Dermis lymphatic vessel endothelial cell (primary cell): Measurements from ENCODE around the gene SWSAP1. TPM values are rescaled to one million over a fixed set of nuclear protein-coding genes. Genes with fewer than 3 reads are reported as not detected.

Experiments
- total RNA-seq: library from RNA; depleted of rRNA; stranded (reverse); fragments of >200 nt; gene quantifications from 2 replicates; pipeline ENCODE4 v1.2.1, GENCODE V29; 2014

SWSAP1 gene
- 0.77 and 1.1 TPM in 2 replicates for total RNA-seq

GRCh38 chr19:11374433-11375142 lies at the start of gene SWSAP1:
SWSAP1 (plus strand) TSS chr19:11374666; CDS start chr19:11374681, 15 bp downstream.

GRCh38 chr19:11339254-11340098 lies 35.0 kb upstream of the SWSAP1 start, which contains the start of gene RAB3D:
RAB3D (minus strand) TSS chr19:11339657; CDS start chr19:11337399, 2,258 bp downstream.

DNA sequence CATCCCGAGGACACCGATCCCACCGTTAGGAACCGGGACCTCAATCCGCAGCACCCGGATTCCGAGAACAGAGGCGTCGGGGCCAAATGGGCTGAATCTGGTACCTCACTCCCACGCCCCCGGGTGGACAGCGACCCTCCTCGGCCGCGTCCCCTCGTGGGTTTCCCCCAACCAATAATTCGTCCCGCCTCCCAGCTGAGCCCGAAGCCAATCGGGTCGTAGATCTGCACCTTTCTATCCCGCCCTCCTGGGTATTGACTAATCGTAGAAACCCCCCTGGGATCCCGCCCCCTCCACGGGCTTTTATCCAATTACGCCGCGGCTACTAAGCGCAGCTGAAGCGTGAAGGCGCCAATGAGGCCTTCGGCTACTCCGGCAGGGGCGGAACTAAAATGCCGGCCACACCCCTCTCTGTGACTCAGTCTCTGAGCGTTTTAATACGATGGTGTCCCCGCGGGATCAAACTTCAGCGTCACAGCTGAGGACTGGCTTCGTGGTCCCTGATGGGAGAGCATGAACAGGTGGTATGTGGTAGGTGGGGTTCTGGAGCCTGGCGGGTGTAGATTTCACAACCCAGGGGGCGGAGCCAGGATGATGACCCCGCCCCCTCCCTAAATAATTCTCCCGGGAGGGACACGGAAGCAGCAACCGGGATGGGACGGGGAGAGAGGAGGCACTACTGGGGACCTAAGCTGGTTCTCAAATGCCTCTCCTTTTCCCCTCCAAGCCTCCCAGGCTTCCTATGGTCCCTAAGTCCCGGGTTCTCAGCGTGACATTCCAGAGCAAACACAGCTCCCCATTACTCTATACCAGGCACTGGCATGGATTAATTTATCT lies 28.1 kb upstream of the SWSAP1 start, which contains the start of the genes CCDC159 and TMEM205:
TSS of gene CCDC159 (plus strand) at position 416 of the 837 bp plus-strand sequence. CDS start at position 504, 88 bp downstream.
TSS of gene TMEM205 (minus strand) at position 165 of the 837 bp plus-strand sequence. CDS start 649 bp downstream, outside the sequence.

DNA sequence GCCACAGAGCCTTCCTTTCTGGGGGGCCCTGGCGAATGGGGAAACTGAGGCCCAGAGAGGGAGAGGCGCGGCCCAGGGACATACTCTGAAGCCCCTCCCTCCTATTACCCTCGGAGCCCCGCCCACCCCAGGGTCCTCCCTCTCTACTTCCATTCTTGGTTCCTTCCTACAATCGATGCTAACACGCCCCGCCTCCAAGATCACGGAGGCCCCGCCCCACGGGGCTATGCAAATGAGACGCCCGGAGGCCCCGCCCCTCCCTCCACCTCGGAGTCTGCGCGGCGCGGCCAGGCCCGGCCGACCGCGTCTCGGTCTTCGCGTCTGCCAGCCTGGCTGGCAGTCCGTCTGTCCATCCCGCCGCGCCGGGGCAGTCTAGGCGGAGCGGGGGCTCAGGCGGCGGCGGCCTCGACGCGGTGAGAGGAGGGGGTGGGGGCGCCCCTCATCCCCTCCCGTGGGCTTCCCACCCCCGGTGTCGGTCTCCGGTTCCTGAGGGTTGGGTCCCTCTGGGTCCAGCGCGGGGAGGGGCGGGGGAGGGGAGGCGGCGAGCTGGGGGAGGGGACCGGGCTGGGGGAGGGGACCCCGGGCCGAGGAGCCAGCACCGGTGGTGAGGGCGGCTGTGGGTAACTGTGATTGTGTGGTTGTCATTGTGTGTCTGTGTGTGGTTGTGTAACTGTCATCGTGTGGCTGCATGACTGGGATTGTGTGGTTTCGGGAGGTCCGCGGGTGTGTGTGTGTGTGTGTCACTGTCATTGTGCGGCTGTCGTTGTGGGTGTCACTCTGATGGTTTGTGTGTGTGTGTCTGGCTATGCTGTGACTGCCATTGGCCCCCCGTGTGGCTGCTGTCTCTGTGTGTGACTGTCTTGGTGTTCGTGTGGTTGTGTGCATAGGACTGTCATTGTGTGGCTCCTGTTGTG lies 19.0 kb upstream of the SWSAP1 start, which contains the start of gene PLPPR2:
TSS of gene PLPPR2 (plus strand) at position 273 of the 914 bp plus-strand sequence. CDS start 2,242 bp downstream, outside the sequence.

GRCh38 chr19:11418549-11419506 lies 44.4 kb downstream of the SWSAP1 start, which contains the start of gene RGL3:
RGL3 (minus strand) TSS chr19:11419314; CDS start chr19:11419278, 36 bp downstream.

Other genes starting within 250 kb of the SWSAP1 start
- 13.7 and 14.2 TPM in 2 replicates for gene SPC24, start 218.9 kb upstream of the SWSAP1 start, total RNA-seq
- gene KANK2, start 177.1 kb upstream of the SWSAP1 start, total RNA-seq: 95.8 and 115 TPM in 2 replicates
- not detected in 2 replicates for gene ANGPTL8, start 135.0 kb upstream of the SWSAP1 start, total RNA-seq
- 53.0 and 54.7 TPM in 2 replicates for gene DOCK6, start 112.1 kb upstream of the SWSAP1 start, total RNA-seq
- gene TSPAN16, start 78.5 kb upstream of the SWSAP1 start, total RNA-seq: not detected in 2 replicates
- gene RAB3D, start 35.0 kb upstream of the SWSAP1 start, total RNA-seq: 32.9 and 38.7 TPM in 2 replicates
- 83.6 and 104 TPM in 2 replicates for gene TMEM205, start 28.4 kb upstream of the SWSAP1 start, total RNA-seq
- 5.4 and 6.1 TPM in 2 replicates for gene CCDC159, start 28.1 kb upstream of the SWSAP1 start, total RNA-seq
- 4.9 and 7.3 TPM in 2 replicates for gene PLPPR2, start 19.2 kb upstream of the SWSAP1 start, total RNA-seq
- 3.1 and 5.9 TPM in 2 replicates for gene EPOR, start 9.6 kb downstream of the SWSAP1 start, total RNA-seq
- gene RGL3, start 44.6 kb downstream of the SWSAP1 start, total RNA-seq: 0.87 and 1.6 TPM in 2 replicates
- gene ODAD3, start 60.5 kb downstream of the SWSAP1 start, total RNA-seq: under 0.01 and 0.09 TPM in 2 replicates
- gene PRKCSH, start 61.0 kb downstream of the SWSAP1 start, total RNA-seq: 110 and 113 TPM in 2 replicates
- gene ELAVL3, start 106.4 kb downstream of the SWSAP1 start, total RNA-seq: not detected in 2 replicates
- gene ZNF653, start 131.2 kb downstream of the SWSAP1 start, total RNA-seq: 6.0 and 6.9 TPM in 2 replicates
- gene ECSIT, start 154.5 kb downstream of the SWSAP1 start, total RNA-seq: 20.6 and 30.1 TPM in 2 replicates
- under 0.01 TPM in 1 of 2 replicates, not detected in the other for gene CNN1, start 164.2 kb downstream of the SWSAP1 start, total RNA-seq
- gene ELOF1, start 184.6 kb downstream of the SWSAP1 start, total RNA-seq: 22.9 and 23.8 TPM in 2 replicates
- under 0.01 and 0.34 TPM in 2 replicates for gene ACP5, start 203.0 kb downstream of the SWSAP1 start, total RNA-seq
- gene ZNF627, start 222.8 kb downstream of the SWSAP1 start, total RNA-seq: 21.3 and 29.7 TPM in 2 replicates